Calu3 (cell line): Measurements from ENCODE around the gene ENOX2. TPM values are rescaled to one million over a fixed set of nuclear protein-coding genes. Genes with fewer than 3 reads are reported as not detected.

Experiments
- BruUV-seq: library from RNA; stranded (reverse); fragments of 400-500 nt; replicated peaks from 2 replicates; lab custom pipeline; 2021; lab: Mats Ljungman, UMichigan
- CTCF ChIA-PET: fragments of 300-600 bp; sonication (Branson Sonifier 250); formaldehyde crosslinking; loops from one replicate; lab custom pipeline; 2022; ENCODE audit warnings: antibody characterized with exemption; lab: Charles Lee
- DNase-seq: peaks from one replicate; pipeline ENCODE4 v3.0.0; 2022
- H3K27ac Mint-ChIP-seq: one replicate; pipeline ENCODE4 v1.8.0; 2022; ENCODE audit warnings: mixed read lengths; ENCODE audit not compliant: unreplicated experiment
- H3K27me3 Mint-ChIP-seq: one replicate; pipeline ENCODE4 v1.8.0; 2022; ENCODE audit warnings: mixed read lengths; ENCODE audit not compliant: unreplicated experiment
- H3K36me3 Mint-ChIP-seq: one replicate; pipeline ENCODE4 v1.8.0; 2022; ENCODE audit warnings: mild to moderate bottlenecking, moderate library complexity, mixed read lengths; ENCODE audit not compliant: insufficient read depth, unreplicated experiment
- H3K4me1 Mint-ChIP-seq: one replicate; pipeline ENCODE4 v1.8.0; 2022; ENCODE audit warnings: mild to moderate bottlenecking, low read depth, mixed read lengths; ENCODE audit not compliant: unreplicated experiment
- H3K4me3 Mint-ChIP-seq: one replicate; pipeline ENCODE4 v1.8.0; 2022; ENCODE audit warnings: mild to moderate bottlenecking, low read depth, moderate library complexity, mixed read lengths; ENCODE audit not compliant: unreplicated experiment
- H3K9me3 Mint-ChIP-seq: one replicate; pipeline ENCODE4 v1.8.0; 2022; ENCODE audit warnings: low read depth, mixed read lengths; ENCODE audit not compliant: unreplicated experiment
- CTCF ChIP-seq: fragments of 200-600 bp; IDR thresholded peaks from one replicate; pipeline ENCODE4 v1.8.0; 2022; ENCODE audit warnings: antibody characterized with exemption; ENCODE audit not compliant: unreplicated experiment
- intact Hi-C: fragments of 100-400 bp; cut with micrococcal nuclease; formaldehyde crosslinking; loops from one replicate; pipeline ENCODE4 v1.10.0; 2022; ENCODE audit not compliant: unreplicated experiment
- total RNA-seq: library from RNA; stranded (reverse); gene quantifications from 2 replicates; pipeline ENCODE4 v1.2.3, GENCODE V29; 2022

The ENOX2 gene
- total RNA-seq, 1 experiment from 2014 or later = 23.4 TPM

DNA sequence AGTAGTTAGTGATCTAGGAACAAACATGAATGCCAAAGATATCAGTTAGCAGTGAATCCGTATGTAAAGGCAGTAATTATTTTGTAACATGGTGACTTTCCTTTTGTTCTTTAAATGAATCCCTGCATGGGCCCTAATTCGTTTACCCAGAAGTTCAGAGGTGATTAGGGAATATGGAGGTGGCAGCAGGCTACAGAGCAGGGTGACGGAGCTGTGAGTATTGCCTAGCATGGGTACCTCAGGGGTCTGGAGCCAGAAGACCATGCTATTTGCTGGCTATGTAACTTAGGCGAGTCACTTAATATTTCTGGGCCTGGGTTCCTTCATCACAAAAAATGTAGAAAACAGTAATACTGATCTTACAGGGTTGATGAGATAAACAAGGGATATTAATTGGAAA lies 184.9 kb downstream of the ENOX2 start:
- Mint-ChIP-seq H3K27ac (no peak overlapping the region), H3K9me3 (no peaks in the 10 kb centered on the region), H3K4me3 (no peak overlapping the region), H3K36me3 (no peaks in the 10 kb centered on the region), H3K4me1 (no peaks in the 10 kb centered on the region), H3K27me3 (no peaks in the 10 kb centered on the region)
- no peak for TF ChIP-seq CTCF
- CTCF ChIA-PET = interaction anchor here (0.6 kb wide), 1 partner anchor 23 kb away, joined by 3 read pairs; no protein-coding TSS in a partner anchor
- BruUV-seq = no TSS peak
- intact Hi-C loops = no loop called here
- no peak for DNase-seq

DNA sequence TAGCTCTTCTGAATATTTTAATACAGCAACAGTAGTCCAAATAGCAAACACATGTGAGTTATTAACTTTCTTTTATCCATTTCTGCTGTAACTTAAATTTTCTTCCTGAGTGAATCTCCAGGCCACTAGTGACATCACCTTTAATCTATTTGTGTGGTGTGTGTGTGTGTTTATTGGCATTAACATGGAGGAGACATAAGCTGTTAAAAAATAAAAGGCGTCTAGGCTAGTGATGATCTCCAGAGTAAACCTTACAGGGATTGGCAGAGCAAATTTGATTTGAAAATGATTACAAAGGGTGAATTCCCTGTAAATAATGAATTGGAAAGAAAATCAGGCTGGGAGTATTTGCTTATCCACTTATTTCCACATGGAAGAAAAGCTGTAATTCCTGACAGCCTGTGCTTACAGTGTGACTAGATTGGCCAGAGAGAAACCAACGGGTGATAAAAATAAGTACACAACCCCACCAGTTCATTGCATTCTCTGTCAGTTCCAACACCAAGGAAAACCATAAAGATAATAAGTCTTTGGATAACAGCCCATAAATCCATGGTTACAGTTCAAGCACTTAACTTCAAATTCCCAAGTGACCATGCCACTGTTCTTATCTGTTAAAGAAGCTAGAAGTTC lies 186.1 kb downstream of the ENOX2 start:
- H3K27me3 Mint-ChIP-seq = no peaks in the 10 kb centered on the region
- BruUV-seq = no TSS peak
- intact Hi-C loops = no loop called here
- H3K4me1 Mint-ChIP-seq = no peaks in the 10 kb centered on the region
- CTCF ChIA-PET = no interaction called here
- no peak for TF ChIP-seq CTCF
- H3K27ac Mint-ChIP-seq = no peak overlapping the region
- no peaks in the 10 kb centered on the region for H3K9me3 Mint-ChIP-seq
- DNase-seq = no peak
- H3K4me3 Mint-ChIP-seq = no peak overlapping the region
- H3K36me3 Mint-ChIP-seq = no peaks in the 10 kb centered on the region

- no TSS peak for BruUV-seq
- CTCF ChIA-PET = no interaction called here
- intact Hi-C loops = no loop called here
Measured at GRCh38 chrX:130716346-130716745, 186.7 kb downstream of the ENOX2 start.

DNA sequence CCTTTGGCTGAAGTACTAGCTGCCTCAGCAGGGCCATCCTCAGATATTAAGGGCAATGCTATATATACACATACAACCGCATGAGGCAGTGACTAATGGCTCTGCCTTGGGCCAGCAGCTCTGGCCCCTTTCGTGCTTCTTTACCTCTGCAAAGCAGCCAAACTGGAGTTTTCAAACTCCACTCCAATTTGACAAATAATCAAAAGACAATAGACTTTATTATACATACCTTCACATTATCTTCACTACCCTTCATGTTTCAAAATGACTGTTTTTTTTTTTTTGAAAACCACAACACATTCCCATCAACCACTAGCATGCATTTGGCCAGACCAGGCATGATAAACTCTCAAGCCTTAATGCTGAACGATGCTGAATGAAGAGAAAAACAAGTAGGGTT lies 187.7 kb downstream of the ENOX2 start:
- BruUV-seq = no TSS peak
- TF ChIP-seq CTCF = no peak
- no peaks in the 10 kb centered on the region for H3K9me3 Mint-ChIP-seq

More at GRCh38 chrX:130716346-130716745, 186.7 kb downstream of the ENOX2 start:
- Mint-ChIP-seq H3K27ac (no peak overlapping the region), H3K36me3 (no peaks in the 10 kb centered on the region), H3K9me3 (no peaks in the 10 kb centered on the region), H3K4me3 (no peak overlapping the region), H3K27me3 (no peaks in the 10 kb centered on the region), H3K4me1 (no peaks in the 10 kb centered on the region)
- DNase-seq = no peak
- TF ChIP-seq CTCF = no peak

More for the DNA sequence above, 187.7 kb downstream of the ENOX2 start:
- DNase-seq = no peak
- CTCF ChIA-PET = no interaction called here
- Mint-ChIP-seq H3K36me3 (no peaks in the 10 kb centered on the region), H3K27me3 (no peaks in the 10 kb centered on the region), H3K27ac (no peak overlapping the region), H3K4me3 (no peak overlapping the region), H3K4me1 (no peaks in the 10 kb centered on the region)
- intact Hi-C loops = no loop called here
